Measurements from ENCODE around the gene TANK. TPM values are rescaled to one million over a fixed set of nuclear protein-coding genes. Genes with fewer than 3 reads are reported as not detected.
A peak's percentile ranks its signal among the peaks of the same experiment; 100 is the strongest.

Gene TANK
- total RNA-seq, 1 experiment from 2014 or later = 85.4 TPM

DNA sequence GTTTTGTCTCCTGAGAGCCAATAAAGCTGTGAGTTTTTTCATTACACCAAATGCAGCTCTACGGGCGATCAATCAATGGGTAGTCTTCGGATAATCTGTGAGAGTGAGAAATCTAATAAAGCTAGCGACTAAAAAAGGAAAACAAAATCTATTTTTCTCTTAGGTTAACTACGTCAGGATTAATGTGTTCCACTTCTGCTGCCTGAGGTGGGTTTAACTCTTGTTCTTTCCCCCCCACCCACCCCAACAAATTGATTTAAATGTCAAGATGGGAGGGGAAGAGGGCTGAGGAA, 85.0 kb downstream of the TANK start:
- DNase-seq = no peak
- Mint-ChIP-seq H3K4me1 (ENCODE audit: low read depth, unreplicated experiment) (no peaks in the 10 kb centered on the region), H3K27ac (ENCODE audit: unreplicated experiment) (no peak overlapping the region), H3K36me3 (ENCODE audit: insufficient read depth, unreplicated experiment) (no peaks in the 10 kb centered on the region), H3K27me3 (ENCODE audit: unreplicated experiment) (peaks cover 10% of the 10 kb centered on the region), H3K4me3 (ENCODE audit: low read depth, unreplicated experiment) (no peak overlapping the region), H3K9me3 (ENCODE audit: low read depth, unreplicated experiment) (no peaks in the 10 kb centered on the region)
- no peak for TF ChIP-seq CTCF (IDR thresholded peaks at IDR 0.05; ENCODE audit: unreplicated experiment)
- intact Hi-C loops (cut with micrococcal nuclease; ENCODE audit: unreplicated experiment) = no loop called here
- BruUV-seq (replicated peaks) = no TSS peak
- CTCF ChIA-PET = no interaction called here

- H3K36me3 Mint-ChIP-seq (ENCODE audit: insufficient read depth, unreplicated experiment) = no peaks in the 10 kb centered on the region
- no peak for DNase-seq
- intact Hi-C loops (cut with micrococcal nuclease; ENCODE audit: unreplicated experiment) = no loop called here
- no peaks in the 10 kb centered on the region for H3K4me1 Mint-ChIP-seq (ENCODE audit: low read depth, unreplicated experiment)
- no TSS peak for BruUV-seq (replicated peaks)
- TF ChIP-seq CTCF (IDR thresholded peaks at IDR 0.05; ENCODE audit: unreplicated experiment) = no peak
- no peak overlapping the region for H3K4me3 Mint-ChIP-seq (ENCODE audit: low read depth, unreplicated experiment)
- H3K9me3 Mint-ChIP-seq (ENCODE audit: low read depth, unreplicated experiment) = no peaks in the 10 kb centered on the region
- CTCF ChIA-PET = no interaction called here
- no peak overlapping the region for H3K27ac Mint-ChIP-seq (ENCODE audit: unreplicated experiment)
- peaks cover 10% of the 10 kb centered on the region for H3K27me3 Mint-ChIP-seq (ENCODE audit: unreplicated experiment)
Observed at GRCh38 chr2:161245671-161246070, 85.4 kb downstream of the TANK start.

- no peaks in the 10 kb centered on the region for H3K36me3 Mint-ChIP-seq (ENCODE audit: insufficient read depth, unreplicated experiment)
- DNase-seq = no peak
- no peak overlapping the region for H3K27ac Mint-ChIP-seq (ENCODE audit: unreplicated experiment)
- no peak for TF ChIP-seq CTCF (IDR thresholded peaks at IDR 0.05; ENCODE audit: unreplicated experiment)
- H3K4me1 Mint-ChIP-seq (ENCODE audit: low read depth, unreplicated experiment) = no peaks in the 10 kb centered on the region
- peaks cover 10% of the 10 kb centered on the region for H3K27me3 Mint-ChIP-seq (ENCODE audit: unreplicated experiment)
- BruUV-seq (replicated peaks) = no TSS peak
- CTCF ChIA-PET = no interaction called here
- no peaks in the 10 kb centered on the region for H3K9me3 Mint-ChIP-seq (ENCODE audit: low read depth, unreplicated experiment)
- no peak overlapping the region for H3K4me3 Mint-ChIP-seq (ENCODE audit: low read depth, unreplicated experiment)
- intact Hi-C loops (cut with micrococcal nuclease; ENCODE audit: unreplicated experiment) = no loop called here
Observed at GRCh38 chr2:161246281-161246680, 86.1 kb downstream of the TANK start.

DNA sequence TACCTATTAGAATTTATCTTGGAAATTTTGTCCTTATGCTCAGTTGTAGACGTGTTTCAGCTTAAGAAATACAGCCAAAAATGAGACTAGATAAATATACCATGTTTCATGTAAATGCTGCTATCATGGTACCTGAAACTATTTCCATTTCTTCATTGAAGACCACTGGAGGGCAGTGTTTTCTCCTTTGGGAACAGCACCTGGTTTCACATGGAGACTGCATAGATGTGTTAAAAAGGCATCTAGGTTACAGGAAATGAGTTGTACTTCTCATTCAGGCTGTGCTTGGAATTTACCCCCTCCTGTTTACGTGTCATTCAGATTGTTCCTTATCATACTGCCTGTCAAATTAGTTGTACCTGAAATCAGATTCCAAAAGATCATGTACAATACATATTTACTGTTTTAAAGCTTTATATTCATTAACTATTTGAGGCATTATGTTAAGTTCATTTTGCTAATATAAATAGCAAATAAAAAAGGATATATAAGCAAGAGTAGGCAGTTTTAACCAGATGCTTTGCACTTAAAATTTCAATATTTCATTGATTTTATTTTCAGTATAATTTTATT, 90.7 kb downstream of the TANK start:
- no peaks in the 10 kb centered on the region for H3K4me1 Mint-ChIP-seq (ENCODE audit: low read depth, unreplicated experiment)
- H3K27me3 Mint-ChIP-seq (ENCODE audit: unreplicated experiment) = peaks cover 10% of the 10 kb centered on the region
- peak; percentile 31 for TF ChIP-seq CTCF (IDR thresholded peaks at IDR 0.05; ENCODE audit: unreplicated experiment)
- H3K9me3 Mint-ChIP-seq (ENCODE audit: low read depth, unreplicated experiment) = no peaks in the 10 kb centered on the region
- no peak overlapping the region for H3K27ac Mint-ChIP-seq (ENCODE audit: unreplicated experiment)
- CTCF ChIA-PET = no interaction called here
- no TSS peak for BruUV-seq (replicated peaks)
- intact Hi-C loops (cut with micrococcal nuclease; ENCODE audit: unreplicated experiment) = loop anchor here (1.0 kb wide), 1 partner anchor 22 kb away; no protein-coding TSS in a partner anchor
- DNase-seq = peak; percentile 58
- H3K4me3 Mint-ChIP-seq (ENCODE audit: low read depth, unreplicated experiment) = no peak overlapping the region
- H3K36me3 Mint-ChIP-seq (ENCODE audit: insufficient read depth, unreplicated experiment) = no peaks in the 10 kb centered on the region

Data from Calu3 (cell line).